Keratinocyte (primary cell): Measurements from ENCODE around the gene CEP68.

Source experiments
- EZH2 ChIP-seq: IDR thresholded peaks from one replicate; pipeline ENCODE4 v1.6.1; 2012; ENCODE audit warnings: inconsistent platforms, mild to moderate bottlenecking, low read length, moderate library complexity
- TF ChIP-seq, protein P1 (sequence below), 3 experiments: IDR thresholded peaks in 1 of 3; conservative IDR thresholded peaks in 1 of 3; optimal IDR thresholded peaks in 1 of 3; 2 replicates in 2 of 3; 3 replicates in 1 of 3; pipeline versions ENCODE3 to v1.5.1; 2011; ENCODE audit warnings: low read length in 3 of 3, mild to moderate bottlenecking in 3 of 3, moderate library complexity in 2 of 3, control low read depth in 1 of 3, inconsistent platforms in 1 of 3; ENCODE audit not compliant: insufficient read depth in 2 of 3; ENCODE audit errors: extremely low read depth in 1 of 3

- TF ChIP-seq, protein P1, sequence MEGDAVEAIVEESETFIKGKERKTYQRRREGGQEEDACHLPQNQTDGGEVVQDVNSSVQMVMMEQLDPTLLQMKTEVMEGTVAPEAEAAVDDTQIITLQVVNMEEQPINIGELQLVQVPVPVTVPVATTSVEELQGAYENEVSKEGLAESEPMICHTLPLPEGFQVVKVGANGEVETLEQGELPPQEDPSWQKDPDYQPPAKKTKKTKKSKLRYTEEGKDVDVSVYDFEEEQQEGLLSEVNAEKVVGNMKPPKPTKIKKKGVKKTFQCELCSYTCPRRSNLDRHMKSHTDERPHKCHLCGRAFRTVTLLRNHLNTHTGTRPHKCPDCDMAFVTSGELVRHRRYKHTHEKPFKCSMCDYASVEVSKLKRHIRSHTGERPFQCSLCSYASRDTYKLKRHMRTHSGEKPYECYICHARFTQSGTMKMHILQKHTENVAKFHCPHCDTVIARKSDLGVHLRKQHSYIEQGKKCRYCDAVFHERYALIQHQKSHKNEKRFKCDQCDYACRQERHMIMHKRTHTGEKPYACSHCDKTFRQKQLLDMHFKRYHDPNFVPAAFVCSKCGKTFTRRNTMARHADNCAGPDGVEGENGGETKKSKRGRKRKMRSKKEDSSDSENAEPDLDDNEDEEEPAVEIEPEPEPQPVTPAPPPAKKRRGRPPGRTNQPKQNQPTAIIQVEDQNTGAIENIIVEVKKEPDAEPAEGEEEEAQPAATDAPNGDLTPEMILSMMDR (optimal IDR thresholded peaks at IDR 0.05 in 1 of 3, IDR thresholded peaks at IDR 0.05 in 1 of 3, conservative IDR thresholded peaks at IDR 0.05 in 1 of 3; ENCODE audit: extremely low read depth in 1 of 3, insufficient read depth in 2 of 3, low read length in 3 of 3) = no peak
- TF ChIP-seq EZH2 = no peak
These were observed 23.9 kb upstream of the CEP68 start for GRCh38 chr2:65032019-65032975.
